Stimulated activated CD8-positive, alpha-beta memory T cell treated with anti-CD3 and anti-CD28 coated beads, Interleukin-15, amount 100 ng/mL, for 4 hours (primary cell): ENCODE measurements around the gene PPM1H.
"Not testable (repeated sequence)": the region's sequence is repeated elsewhere in the genome, so short reads cannot be mapped to it uniquely, and the experiment has no call there.

Source experiments
- DNase-seq, 2 donors: peaks; one replicate each; pipeline ENCODE4 v3.0.0-alpha.2; 2020; ENCODE audit warnings: low read depth in 2 of 2

The PPM1H gene, protein sequence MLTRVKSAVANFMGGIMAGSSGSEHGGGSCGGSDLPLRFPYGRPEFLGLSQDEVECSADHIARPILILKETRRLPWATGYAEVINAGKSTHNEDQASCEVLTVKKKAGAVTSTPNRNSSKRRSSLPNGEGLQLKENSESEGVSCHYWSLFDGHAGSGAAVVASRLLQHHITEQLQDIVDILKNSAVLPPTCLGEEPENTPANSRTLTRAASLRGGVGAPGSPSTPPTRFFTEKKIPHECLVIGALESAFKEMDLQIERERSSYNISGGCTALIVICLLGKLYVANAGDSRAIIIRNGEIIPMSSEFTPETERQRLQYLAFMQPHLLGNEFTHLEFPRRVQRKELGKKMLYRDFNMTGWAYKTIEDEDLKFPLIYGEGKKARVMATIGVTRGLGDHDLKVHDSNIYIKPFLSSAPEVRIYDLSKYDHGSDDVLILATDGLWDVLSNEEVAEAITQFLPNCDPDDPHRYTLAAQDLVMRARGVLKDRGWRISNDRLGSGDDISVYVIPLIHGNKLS

DNA sequence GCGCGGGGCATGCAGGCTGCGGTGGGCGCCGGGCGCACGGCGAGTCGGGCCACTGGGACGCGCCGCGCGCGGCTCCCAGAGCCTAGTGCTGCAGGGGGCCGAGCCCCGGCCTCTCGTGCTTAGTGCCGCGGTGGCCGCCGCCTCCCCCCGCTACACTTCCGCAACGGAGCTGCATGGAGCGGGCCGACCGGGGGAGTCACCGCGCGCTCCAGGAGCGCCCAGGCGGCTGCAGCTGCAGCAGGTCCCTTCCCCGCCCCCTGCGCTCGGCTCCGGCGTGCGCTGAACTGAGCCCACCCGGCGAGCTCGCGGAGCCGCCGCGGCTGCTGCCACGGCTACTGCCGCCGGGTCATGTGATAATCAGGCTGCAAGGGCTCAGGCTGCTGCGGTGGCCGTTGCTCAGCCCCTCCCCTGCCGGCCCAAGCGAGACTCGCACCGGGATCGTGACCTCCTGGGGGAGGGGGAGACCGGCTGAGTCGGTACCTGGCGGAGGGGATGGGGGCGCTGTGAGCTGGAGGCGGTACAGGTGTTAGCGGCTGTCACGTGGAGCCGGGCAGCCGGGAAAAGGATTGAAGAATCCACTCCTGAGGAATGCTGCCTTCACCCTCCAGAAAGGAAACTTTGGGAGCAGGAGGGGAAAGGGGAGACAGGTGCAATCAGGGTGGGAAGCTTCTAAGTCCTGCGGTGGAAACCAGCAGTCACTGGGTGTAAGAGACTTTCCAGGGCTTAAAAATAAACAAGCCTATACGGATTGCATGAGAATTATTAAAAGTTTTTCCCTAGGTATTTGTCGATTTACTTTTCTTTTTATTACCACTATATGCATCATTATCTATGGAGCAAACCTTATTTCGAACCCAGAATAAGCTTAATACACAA, at the start of gene PPM1H:
Gene PPM1H (minus strand): TSS at position 352 of the 876 bp plus-strand sequence. CDS start 414 bp downstream, outside the sequence.
- DNase-seq = no peak

DNA sequence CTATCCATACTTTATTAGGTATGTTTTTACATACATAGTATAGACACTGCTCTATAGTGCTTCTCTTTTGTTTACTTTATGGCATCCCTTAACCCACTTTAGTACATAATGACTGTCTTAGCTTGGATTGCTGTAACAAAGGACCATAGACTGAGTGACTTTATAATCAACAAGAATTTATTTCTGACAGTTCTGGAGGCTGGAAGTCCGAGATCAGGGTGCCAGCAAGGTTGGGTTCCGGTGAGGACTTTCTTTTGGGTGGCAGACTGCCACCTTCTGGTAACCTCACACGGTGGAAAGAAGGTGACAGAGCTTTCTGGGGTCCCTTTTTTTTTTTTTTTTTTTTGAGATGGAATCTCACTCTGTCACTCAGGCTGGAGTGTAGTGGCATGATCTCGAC, 48.6 kb upstream of the PPM1H start:
- no peak for DNase-seq

DNA sequence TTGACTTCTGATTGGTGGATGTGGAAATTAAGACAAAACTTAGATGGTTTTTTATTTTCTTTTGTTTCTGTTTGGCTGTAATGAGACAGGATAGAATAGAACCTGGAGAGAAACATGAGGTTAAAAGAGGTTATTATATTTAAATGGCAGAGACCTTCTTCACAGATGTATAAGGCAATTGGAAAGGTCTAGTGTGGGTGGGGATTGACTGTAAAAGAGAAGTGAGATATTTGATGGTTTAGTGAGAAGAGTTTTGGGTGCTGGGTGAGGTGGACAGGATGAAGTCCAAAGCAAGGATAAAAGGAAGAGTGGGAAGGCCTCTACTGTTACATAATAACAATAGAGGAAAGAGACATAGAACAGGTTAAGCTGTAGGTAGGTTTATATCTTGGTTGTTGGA, 43.8 kb upstream of the PPM1H start:
- DNase-seq = no peak

DNA sequence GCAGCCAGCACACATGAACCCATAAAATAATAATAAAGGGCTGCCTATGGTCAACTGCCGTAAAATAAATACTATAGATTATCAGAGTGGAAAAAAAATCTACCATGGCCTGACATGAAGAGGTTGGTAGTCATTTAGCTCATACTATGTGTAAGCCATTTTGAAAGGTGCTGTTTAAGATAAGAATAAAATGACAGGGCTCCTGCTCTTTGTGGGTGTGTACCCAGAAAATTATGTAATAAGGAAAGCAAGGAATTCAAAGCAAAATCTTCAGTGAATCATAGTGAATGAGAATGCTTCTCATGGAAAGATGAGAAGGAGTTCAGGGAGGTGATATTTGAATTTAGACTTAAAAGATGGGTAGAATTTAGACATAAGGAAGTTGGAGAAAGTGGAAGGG, 42.9 kb upstream of the PPM1H start:
- DNase-seq = no peak

DNA sequence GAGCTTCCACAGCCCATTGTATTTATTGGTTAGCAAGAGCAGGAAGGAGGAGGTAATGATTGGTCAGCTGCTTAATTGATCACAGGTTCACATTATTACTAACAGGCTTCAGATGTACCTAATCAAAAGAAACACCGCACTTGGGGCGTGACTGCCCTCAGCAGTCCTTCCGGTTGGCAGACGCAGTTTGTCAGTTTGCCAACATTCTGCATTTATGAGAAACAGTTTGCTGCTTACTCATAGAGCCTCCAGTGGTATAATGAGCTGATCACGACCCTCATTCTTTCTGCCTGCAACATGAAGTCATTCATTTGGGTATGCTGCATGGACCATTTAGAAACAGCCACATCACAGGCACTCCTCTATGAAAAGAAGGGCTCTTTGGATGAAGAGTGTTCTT, 42.5 kb upstream of the PPM1H start:
- no peak for DNase-seq

DNA sequence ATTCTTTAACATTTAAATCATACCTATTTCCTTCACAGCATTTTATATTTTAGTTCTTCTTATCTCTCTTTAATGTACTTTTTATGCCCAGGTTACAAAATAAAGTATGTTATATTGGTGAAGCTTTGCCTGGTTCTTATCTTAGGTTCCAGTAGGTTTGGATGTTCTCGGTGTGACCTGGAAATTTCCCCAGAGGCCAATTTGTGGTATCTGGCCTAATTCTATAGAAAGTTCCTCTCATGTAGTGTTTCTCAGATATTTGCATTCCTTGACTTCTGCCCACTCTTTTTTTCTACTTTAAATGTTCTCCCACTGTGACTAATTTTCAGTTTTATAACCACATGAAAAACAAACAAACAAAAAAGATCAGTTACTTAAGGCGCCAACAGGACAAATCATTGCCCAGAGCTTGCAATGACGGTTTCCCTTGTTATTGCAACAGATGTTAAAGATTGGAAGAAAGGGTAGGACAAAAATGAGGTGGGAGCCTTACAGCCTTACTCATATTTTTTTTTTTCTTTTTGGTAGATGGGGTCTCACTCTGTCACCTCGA, 41.2 kb upstream of the PPM1H start:
- DNase-seq = no peak

DNA sequence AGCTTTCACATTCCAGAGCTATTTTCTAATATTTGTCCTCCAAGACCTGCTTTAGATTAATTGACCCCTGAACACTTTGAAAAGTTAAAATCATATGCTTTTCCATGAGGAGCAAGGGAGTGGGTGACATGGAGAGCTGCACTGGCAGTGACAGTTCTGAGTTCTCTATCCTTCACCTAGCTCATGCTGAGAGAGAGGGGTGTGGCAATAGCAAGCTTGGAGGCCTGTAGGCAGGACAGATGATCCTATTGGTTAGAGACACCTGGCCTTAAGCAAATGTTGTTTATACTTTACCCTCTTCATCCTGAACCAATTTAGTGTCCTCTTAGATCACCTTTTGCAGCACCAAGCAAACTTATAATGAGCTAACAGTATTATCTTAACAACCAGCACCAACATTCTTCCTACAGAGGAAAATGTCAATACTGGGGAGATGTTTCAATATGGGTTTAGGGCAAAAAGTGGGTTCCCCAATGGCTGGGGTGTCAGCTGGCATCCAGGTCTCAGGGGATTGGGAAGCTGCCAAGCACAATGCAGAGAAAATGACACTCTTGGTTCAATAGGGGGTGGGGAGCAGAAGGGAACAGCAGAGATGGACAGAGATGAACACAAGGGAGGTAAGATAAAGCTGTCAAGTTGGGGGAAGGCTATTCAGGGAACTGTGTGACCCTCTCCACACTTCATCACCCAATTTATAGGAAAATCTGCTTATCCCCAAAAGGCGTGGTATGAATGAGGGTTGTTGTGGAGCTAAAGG, 37.0 kb upstream of the PPM1H start:
- DNase-seq = no peak

DNA sequence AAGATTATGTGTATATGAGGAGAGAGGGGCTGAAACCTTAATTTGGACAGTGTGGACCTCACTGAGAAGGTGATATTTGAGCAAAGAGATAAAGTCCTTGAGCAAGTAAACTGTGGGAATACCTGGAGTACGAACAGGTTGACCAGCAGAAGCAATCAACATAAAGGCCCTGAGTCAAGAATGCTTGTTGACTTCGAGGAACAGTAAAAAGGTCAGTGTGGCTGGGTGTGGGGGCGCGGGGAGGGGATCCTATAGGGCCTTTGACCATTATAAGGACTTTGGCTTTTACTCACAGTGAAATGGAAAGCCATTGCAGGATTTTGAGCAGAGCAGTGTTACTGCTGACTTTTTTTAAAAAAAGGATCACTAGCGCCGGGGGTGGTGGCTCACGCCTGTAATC, 34.7 kb upstream of the PPM1H start:
- no peak for DNase-seq

DNA sequence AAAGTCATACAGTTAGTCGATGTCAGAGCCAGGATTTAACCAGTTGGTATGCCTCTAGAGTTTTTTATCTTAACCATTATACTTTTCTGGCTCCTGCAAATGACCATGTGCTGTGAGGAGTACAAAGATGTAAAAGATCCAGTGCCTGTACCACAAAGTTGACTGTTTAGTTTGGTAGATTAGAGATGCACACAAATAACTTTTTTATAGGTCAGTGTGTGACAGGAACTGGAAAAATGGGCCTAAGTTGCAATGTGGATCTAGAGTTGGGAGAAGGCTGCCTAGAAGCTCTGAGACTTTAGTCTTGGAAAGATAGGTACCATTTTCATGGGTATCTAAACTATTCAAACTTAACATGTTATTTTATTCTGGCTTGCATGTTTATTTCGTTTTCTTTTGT, 32.8 kb upstream of the PPM1H start:
- DNase-seq = no peak

DNA sequence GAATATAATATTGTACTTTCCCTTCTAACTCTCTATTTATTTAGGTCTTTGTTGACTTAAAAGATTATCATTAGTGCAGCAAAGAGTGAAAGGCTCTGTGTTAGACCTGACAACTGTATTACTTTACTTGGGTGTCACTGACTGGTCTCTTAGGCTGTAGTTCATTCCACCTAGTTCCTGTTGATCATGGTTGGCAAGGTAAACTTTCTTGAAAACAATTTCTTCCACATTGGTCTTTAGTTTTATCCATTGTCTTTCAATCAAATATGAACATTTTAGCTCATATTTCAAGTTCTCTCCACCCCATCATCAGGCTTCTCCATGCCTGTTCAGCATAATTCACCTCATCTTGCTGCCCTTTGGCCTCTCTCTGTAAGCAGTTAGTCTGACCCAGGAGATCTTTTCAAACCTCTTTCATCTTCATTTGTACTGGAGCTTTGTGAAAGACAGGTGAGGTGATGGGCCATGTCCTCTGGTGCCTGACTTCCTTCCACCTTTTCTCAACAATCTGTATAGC, 32.1 kb upstream of the PPM1H start:
- DNase-seq = no peak

DNA sequence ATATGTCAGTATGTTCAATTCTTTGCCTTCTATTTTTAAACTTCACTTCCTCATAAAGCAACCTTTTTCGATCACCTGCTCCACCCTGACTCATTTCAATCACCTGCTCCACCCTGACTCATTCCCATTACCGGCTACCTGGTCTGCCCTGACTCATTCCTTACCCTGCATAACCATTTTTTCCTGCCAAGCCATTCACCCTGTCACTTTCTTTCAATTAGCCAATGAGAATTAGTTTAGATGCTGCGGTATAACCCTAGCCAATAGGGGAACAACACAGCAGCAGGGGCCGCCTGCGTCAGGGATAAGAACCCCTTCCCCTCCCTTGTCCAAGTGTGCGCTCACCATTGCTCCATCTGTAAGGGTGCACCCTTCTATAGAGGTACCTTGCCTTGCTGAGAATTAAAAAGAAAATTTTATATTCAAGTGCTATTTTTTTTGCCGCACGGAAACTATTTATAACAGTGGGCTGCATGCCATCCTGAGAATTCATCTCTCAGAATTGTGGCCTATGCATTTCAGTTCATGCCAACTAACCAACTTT, 31.6 kb upstream of the PPM1H start:
- DNase-seq = not testable (repeated sequence)

DNA sequence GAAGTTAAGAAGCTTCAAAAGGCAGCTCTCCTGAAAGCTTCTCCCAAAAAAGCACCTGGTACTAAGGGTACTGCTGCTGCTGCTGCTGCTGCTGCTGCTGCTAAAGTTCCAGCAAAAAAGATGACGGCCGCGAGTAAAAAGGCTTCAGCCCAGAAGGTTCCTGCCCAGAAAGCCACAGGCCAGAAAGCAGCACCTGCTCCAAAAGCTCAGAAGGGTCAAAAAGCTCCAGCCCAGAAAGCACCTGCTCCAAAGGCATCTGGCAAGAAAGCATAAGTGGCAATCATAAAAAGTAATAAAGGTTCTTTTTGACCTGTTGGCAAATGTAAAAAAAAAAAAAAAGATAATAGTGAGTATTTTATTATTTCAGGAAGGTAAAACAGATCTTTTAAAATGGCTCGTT, 30.8 kb upstream of the PPM1H start:
- not testable (repeated sequence) for DNase-seq

DNA sequence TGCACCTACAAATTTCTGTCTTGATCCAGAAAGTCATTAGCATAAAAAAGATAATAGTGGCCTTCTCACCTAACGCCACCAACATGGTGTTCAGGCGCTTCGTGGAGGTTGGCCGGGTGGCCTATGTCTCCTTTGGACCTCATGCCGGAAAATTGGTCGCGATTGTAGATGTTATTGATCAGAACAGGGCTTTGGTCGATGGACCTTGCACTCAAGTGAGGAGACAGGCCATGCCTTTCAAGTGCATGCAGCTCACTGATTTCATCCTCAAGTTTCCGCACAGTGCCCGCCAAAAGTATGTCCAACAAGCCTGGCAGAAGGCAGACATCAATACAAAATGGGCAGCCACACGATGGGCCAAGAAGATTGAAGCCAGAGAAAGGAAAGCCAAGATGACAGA, 30.3 kb upstream of the PPM1H start:
- not testable (repeated sequence) for DNase-seq

DNA sequence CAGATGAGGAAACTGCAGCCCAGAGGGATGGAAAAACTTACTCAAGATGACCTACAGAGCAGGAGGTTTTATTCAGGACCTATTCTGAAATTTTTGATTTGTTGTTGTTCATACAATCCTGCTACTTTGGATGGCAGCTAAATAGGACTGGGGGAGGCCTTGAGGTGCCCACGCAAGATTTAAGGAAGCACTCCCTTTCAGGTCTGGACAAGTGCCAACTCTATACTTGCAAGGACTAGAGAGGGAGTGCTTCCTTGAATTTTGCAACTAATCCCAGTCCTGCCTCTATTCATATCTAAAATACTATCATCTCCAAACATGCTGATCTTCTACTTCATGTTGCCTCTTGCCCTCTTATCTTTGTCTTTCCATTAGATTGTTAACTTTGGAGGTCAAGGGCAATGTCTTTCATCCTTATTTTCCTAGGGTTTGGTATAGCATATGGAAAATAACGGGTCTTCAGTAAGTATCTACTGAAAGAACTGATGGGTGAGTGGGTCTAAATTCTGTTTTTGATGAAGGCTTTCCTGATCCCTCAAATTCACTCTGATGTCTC, 28.6 kb upstream of the PPM1H start:
- DNase-seq = no peak

DNA sequence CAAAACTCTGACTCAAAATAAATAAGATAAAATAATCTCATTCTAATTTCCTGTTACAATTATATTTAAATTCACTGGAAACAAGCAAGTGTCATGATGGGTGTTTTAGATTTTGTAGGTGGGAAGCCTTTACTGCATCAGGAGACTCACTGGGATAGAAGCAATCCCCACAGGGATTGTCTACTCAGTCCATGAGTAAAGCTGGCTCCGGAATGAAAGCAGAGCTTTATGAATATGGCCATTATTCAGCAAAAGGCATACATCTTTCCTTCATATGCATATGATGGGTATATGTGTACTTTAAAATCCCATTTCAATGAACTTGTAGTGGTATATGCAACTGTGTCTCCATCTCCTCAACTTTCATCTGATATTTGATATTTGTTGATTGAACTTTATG, 25.4 kb upstream of the PPM1H start:
- DNase-seq = no peak

DNA sequence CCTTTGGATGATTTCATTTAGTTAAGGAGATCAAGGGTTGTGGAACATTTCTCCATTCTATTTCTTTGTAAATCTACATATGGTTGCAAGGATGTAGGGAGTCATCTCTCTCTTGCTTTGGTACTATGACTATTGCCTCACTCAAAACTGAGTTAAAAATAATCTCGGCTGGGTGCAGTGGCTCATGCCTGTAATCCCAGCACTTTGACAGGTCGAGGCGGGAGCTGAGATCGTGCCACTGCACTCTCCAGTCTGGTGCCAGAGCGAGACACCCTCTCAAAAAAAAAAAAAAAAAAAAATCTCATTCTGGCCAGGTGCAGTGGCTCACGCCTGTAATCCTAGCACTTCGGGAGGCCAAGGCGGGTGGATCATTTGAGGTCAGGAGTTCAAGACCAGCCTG, 24.8 kb upstream of the PPM1H start:
- DNase-seq = no peak

DNA sequence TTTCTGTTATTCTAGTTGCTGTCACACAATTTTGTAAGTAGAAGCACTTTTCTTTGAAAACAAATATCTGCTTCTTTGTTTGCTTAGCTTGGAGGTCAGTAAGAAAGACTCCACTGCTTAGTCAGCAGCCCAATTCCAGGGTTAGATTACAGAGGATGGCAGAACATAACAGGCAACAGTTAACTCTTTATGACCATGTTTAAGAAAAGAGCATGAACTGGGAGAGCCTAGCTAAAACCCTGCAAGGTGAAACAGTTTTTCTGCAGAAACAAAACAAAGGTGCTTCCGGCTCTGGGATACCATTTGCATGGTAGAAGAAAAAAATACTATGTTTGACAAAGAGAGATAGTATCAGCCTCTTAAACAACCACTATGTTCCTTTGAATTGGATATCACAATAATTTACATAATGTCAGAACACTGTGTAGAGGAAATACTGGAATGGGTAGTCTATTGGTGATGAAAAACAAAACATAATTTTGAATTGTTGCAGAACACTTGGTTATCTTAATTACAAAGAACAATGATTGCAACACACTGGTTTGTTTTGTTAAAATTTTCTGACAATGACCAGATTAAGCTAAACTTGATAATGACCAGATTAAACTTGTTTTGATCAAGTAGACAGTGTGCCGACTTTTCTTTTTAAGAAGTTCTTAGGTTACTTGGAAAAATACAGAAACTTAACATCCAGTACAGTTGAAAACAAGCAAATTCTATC, 22.4 kb upstream of the PPM1H start:
- no peak for DNase-seq

DNA sequence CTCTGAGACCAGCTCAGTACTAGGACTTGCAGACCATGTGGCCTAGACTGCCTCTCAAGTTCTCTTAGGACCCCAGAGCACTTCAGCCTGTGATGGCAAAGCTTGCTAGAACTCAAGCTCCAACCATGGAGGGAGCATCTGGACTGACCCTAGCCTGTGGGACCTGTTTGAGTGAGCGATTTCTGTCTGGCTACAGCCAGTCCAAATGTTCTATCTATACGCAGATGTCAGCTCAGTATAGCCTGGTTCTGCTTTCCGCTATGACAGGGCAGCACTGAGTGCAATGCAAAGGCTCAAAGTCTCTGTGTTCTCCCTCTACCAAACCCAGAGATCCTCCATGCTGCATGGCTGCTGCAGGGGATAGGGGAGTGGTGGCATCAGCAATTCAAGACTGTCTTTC, 20.7 kb upstream of the PPM1H start:
- no peak for DNase-seq

DNA sequence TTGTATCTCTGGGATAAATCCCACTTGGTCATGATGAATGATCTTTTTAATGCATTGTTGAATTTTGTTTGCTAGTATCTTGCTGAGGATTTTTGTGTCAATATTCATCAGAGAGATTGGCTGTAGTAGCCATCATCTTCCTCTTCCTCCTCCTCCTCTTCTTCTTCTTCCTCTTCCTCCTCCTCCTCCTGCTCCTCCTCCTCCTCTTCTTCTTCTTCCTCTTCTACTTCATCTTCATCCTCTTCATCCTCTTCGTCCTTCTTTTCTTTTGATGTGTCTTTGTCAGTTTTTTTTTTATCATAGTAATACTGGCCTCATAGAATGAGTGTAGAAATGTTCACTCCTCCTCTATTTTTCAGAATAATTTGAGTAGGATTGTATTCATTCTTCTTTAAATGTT, 15.4 kb upstream of the PPM1H start:
- DNase-seq = no peak

DNA sequence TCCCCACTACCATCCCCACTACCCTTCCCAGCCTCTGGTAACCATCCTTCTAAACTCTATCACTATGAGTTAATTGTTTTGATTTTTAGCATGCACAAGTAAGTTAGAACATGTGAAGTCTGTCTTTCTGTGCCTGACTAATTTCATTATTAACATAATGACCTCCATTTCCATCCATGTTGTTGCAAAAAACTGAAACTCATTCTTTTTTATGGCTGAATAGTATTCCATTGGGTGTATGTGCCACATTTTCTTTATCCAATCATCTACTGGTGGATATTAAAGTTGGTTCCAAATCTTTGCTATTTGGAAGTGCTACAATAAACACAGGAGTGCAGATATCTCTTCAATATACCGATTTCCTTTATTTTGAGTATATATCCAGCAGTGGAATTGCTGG, 13.2 kb upstream of the PPM1H start:
- DNase-seq = no peak
